ENCODE measurements around the gene PATJ. TPM values are rescaled to one million over a fixed set of nuclear protein-coding genes. Genes with fewer than 3 reads are reported as not detected.
"Not testable (repeated sequence)": the region's sequence is repeated elsewhere in the genome, so short reads cannot be mapped to it uniquely, and the experiment has no call there.

The PATJ gene
- total RNA-seq, 1 donor from 2014 or later = 11.3 TPM

GRCh38 chr1:61818992-61819391 lies 76.7 kb downstream of the PATJ start:
- H3K4me1 Mint-ChIP-seq (ENCODE audit: unreplicated experiment) = no peaks in the 10 kb centered on the region
- H3K9me3 Mint-ChIP-seq (ENCODE audit: unreplicated experiment) = no peaks in the 10 kb centered on the region
- TF ChIP-seq, protein P1, sequence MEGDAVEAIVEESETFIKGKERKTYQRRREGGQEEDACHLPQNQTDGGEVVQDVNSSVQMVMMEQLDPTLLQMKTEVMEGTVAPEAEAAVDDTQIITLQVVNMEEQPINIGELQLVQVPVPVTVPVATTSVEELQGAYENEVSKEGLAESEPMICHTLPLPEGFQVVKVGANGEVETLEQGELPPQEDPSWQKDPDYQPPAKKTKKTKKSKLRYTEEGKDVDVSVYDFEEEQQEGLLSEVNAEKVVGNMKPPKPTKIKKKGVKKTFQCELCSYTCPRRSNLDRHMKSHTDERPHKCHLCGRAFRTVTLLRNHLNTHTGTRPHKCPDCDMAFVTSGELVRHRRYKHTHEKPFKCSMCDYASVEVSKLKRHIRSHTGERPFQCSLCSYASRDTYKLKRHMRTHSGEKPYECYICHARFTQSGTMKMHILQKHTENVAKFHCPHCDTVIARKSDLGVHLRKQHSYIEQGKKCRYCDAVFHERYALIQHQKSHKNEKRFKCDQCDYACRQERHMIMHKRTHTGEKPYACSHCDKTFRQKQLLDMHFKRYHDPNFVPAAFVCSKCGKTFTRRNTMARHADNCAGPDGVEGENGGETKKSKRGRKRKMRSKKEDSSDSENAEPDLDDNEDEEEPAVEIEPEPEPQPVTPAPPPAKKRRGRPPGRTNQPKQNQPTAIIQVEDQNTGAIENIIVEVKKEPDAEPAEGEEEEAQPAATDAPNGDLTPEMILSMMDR (IDR thresholded peaks at IDR 0.05) = no peak
- DNase-seq (ENCODE audit: extremely low spot score, unreplicated experiment) = no peak
- H3K27me3 Mint-ChIP-seq (ENCODE audit: unreplicated experiment) = no peaks in the 10 kb centered on the region
- peaks cover 4% of the 10 kb centered on the region for H3K36me3 Mint-ChIP-seq (ENCODE audit: unreplicated experiment)
- H3K27ac Mint-ChIP-seq (ENCODE audit: unreplicated experiment) = no peak overlapping the region
- no peak overlapping the region for H3K4me3 Mint-ChIP-seq (ENCODE audit: unreplicated experiment)

GRCh38 chr1:61819421-61819820 lies 77.1 kb downstream of the PATJ start:
- H3K27me3 Mint-ChIP-seq (ENCODE audit: unreplicated experiment) = no peaks in the 10 kb centered on the region
- no peak overlapping the region for H3K4me3 Mint-ChIP-seq (ENCODE audit: unreplicated experiment)
- H3K9me3 Mint-ChIP-seq (ENCODE audit: unreplicated experiment) = no peaks in the 10 kb centered on the region
- no peak for DNase-seq (ENCODE audit: extremely low spot score, unreplicated experiment)
- no peak overlapping the region for H3K27ac Mint-ChIP-seq (ENCODE audit: unreplicated experiment)
- TF ChIP-seq, protein P1 (IDR thresholded peaks at IDR 0.05) = no peak
- peaks cover 4% of the 10 kb centered on the region for H3K36me3 Mint-ChIP-seq (ENCODE audit: unreplicated experiment)
- H3K4me1 Mint-ChIP-seq (ENCODE audit: unreplicated experiment) = no peaks in the 10 kb centered on the region

DNA sequence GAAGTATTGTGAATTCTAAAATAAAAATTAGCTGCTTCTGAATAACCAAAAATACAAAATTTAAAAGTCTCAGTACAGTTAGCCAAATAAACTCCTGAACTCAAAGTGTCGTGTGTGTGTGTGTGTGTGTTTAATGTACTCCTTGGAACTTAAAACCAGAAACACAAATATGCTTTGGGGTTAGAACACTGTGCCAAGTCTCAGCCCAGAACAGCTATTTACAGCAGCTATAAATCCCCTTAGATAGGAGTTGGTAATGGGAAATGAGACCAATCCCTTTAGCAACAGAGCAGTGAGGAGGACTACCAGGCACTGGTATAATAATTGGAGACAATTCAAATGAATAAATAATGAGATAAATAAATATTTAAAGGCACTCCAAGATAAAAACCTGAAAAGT lies 83.1 kb downstream of the PATJ start:
- DNase-seq (ENCODE audit: extremely low spot score, unreplicated experiment) = no peak
- H3K4me1 Mint-ChIP-seq (ENCODE audit: unreplicated experiment) = peaks cover 2% of the 10 kb centered on the region
- H3K27ac Mint-ChIP-seq (ENCODE audit: unreplicated experiment) = no peak overlapping the region
- H3K36me3 Mint-ChIP-seq (ENCODE audit: unreplicated experiment) = peaks cover 12% of the 10 kb centered on the region
- H3K9me3 Mint-ChIP-seq (ENCODE audit: unreplicated experiment) = no peaks in the 10 kb centered on the region
- TF ChIP-seq, protein P1 (IDR thresholded peaks at IDR 0.05) = no peak
- no peak overlapping the region for H3K4me3 Mint-ChIP-seq (ENCODE audit: unreplicated experiment)
- H3K27me3 Mint-ChIP-seq (ENCODE audit: unreplicated experiment) = no peaks in the 10 kb centered on the region

- Mint-ChIP-seq H3K9me3 (ENCODE audit: unreplicated experiment) (no peaks in the 10 kb centered on the region), H3K4me3 (ENCODE audit: unreplicated experiment) (no peak overlapping the region), H3K36me3 (ENCODE audit: unreplicated experiment) (peaks cover 10% of the 10 kb centered on the region), H3K27me3 (ENCODE audit: unreplicated experiment) (no peaks in the 10 kb centered on the region), H3K4me1 (ENCODE audit: unreplicated experiment) (peaks cover 2% of the 10 kb centered on the region), H3K27ac (ENCODE audit: unreplicated experiment) (no peak overlapping the region)
- no peak for DNase-seq (ENCODE audit: extremely low spot score, unreplicated experiment)
- TF ChIP-seq, protein P1 (IDR thresholded peaks at IDR 0.05) = no peak
Measured at GRCh38 chr1:61828805-61829204, 86.5 kb downstream of the PATJ start.

- no peaks in the 10 kb centered on the region for H3K36me3 Mint-ChIP-seq (ENCODE audit: unreplicated experiment)
- H3K9me3 Mint-ChIP-seq (ENCODE audit: unreplicated experiment) = no peaks in the 10 kb centered on the region
- H3K4me1 Mint-ChIP-seq (ENCODE audit: unreplicated experiment) = peaks cover 15% of the 10 kb centered on the region
- no peak for DNase-seq (ENCODE audit: extremely low spot score, unreplicated experiment)
- no peak overlapping the region for H3K4me3 Mint-ChIP-seq (ENCODE audit: unreplicated experiment)
- no peak overlapping the region for H3K27ac Mint-ChIP-seq (ENCODE audit: unreplicated experiment)
- no peaks in the 10 kb centered on the region for H3K27me3 Mint-ChIP-seq (ENCODE audit: unreplicated experiment)
- TF ChIP-seq, protein P1 (IDR thresholded peaks at IDR 0.05) = no peak
Measured at GRCh38 chr1:61836649-61837048, 94.4 kb downstream of the PATJ start.

DNA sequence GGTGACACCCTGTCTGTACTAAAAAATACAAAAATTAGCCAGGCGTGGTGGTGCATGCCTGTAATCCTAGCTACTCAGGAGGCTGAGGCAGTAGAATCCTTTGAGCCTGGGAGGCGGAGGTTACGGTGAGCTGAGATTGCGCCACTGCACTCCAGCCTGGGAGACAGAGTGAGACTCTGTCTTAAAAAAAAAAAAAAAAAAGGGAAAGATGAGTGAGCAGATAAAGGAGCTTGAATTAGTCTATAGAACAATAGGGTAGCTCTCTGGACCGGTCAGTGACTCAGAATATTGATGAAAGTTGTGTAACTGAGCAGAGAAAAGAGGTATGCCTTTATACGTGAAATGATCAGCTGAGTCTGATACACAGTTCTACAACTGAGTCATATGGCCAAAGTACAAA lies 95.3 kb downstream of the PATJ start:
- not testable (repeated sequence) for DNase-seq (ENCODE audit: extremely low spot score, unreplicated experiment); H3K4me3 Mint-ChIP-seq (ENCODE audit: unreplicated experiment); H3K9me3 Mint-ChIP-seq (ENCODE audit: unreplicated experiment); H3K27me3 Mint-ChIP-seq (ENCODE audit: unreplicated experiment); H3K27ac Mint-ChIP-seq (ENCODE audit: unreplicated experiment); H3K36me3 Mint-ChIP-seq (ENCODE audit: unreplicated experiment)
- peaks cover 15% of the 10 kb centered on the region for H3K4me1 Mint-ChIP-seq (ENCODE audit: unreplicated experiment)
